EL (cell line): ENCODE measurements around the gene ACO2.
"Not testable (repeated sequence)": the region's sequence is repeated elsewhere in the genome, so short reads cannot be mapped to it uniquely, and the experiment has no call there.

Source experiments
- DNase-seq: peaks from one replicate; pipeline ENCODE4 v3.0.0-alpha.2; 2016

Gene ACO2

DNA sequence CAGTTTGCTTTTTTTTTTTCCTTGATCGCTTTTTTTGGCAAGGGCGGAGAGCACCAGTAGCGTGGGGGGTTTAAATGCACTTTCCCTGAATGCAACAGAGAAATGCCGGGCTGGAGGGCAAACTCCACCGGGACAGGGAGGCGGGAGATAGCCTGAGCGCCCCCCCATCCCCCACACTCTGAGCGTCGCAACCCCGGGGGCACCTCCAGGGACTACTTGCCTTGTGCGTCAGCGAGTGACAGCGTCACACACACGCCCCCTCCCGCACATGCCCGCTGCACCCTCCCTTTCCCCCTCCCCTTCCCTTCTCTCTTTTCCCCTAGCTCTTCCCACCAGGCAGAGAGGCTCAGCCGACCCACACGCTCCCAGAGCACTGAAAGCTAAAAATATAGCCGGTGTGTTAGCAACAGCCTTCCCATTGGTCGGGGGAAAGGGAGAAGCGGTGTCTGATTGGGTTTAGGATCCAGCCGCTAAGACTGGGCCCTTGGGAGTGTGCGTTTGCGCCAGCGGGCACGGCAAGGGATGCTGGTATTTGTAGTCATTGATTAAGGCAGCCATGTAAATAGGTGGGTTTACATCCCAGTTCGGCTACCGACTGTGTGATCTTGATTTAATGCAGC is 20.6 kb upstream of the ACO2 start:
- peak; percentile 100 for DNase-seq

DNA sequence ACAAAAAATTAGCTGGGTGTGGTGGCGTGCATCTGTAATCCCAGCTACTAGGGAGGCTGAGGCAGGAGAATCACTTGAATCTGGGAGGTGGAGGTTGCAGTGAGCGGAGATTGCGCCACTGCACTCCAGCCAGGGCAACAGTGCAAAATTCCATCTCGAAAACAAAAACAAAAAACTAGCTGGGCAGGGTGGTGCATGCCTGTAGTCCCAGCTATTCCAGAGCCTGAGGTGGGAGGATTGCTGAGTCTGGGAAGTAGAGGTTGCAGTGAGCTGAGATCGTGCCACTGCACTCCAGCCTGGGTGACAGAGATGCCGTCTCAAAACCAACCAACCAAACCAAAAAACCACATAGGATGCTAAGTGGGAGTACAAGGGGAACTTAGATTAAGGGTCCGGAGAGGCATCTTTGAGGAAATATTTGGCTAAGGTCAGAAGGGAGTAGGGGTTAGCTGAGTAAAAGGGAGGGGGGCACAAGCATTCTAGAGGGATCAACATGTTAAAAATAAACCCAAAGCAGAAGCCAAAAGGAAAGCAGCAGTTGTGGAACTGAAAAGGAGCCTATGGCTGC is 10.7 kb upstream of the ACO2 start:
- no peak for DNase-seq

DNA sequence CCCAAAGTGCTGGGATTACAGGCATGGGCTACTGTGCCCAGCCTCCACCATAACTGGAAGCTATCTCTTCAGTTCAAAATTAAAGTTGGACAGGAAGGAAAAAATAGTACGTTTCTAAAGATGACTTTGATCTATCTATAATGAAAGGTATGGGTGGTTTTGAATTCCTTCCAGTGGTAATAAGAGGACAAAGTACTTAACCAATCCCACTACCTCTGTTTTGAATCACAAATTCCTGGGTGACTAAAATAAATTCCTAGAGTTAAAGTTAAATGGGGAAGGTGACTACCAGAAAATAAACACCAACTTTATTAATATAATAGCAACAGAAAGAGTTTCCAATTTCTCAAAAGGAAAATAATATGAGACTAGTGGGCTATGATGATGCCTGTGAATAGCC is 9.5 kb upstream of the ACO2 start:
- no peak for DNase-seq

DNA sequence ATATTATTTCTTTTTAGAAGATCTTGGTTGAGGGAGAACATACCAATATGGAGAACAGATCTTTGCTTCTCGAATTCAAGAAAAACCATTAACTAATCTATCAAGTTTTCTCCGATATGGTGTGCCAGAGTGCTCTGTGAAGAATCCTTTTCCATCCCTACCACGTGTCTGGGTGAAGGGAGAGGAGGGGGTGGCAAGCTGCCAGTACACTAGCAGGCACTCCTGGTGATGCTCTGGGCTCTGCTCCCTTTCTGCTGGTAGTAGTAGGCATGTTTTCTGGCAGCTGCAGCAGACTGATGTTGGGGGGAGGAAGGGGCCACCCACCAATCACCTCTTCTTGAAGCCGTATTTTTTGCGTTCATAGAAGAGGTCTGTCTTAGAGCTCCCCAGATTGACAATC is 8.8 kb upstream of the ACO2 start:
- DNase-seq, result not testable (repeated sequence)

DNA sequence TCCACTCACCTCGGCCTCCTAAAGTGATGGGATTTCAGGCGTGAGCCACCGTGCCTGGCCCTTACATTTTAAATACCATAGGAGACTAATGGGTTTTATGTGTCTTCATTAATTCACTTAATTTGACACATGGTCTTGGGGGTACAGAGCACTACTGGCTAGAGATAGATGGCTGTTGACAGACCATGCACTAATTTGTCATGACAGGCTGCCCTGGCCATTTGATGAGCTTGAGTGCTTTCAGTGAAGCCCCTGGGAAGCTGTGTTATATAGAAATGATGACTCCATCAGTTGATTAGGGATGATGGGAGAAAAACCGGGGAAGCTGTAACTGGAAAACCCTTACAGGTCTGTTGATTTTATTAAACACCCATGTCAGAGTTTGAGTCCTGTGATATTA is 7.0 kb upstream of the ACO2 start:
- no peak for DNase-seq

DNA sequence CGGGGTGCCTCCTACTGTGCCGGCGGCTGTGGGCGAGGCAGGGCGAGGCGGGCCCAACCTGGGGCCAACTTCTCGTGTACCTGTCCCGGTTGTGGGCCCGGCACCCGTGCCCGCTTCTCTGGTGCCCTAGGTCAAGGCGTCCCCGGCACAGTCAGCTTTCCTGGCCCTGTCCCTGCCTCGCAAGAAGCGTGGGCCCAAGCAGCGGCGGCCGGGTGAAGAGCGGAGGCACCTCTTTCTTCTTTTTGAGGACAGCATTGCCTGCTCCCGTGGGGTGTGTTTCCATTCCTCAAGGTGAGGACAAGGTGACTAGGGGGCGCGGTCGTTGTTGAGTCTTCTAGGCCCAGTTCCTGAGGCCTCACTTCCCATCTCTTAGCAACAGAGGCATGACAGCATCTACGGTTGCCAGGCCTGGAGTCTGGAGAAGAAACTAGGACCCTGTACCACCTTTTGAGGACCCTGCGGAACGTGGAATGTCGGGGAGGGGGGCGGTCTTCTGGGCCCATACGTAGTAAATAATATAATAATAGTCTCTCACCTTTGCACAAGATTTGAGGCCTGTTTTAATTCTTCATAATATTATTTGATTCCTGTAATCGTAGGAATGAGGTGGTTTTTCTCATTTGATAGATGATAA is 418 bp downstream of the ACO2 start:
- no peak for DNase-seq

DNA sequence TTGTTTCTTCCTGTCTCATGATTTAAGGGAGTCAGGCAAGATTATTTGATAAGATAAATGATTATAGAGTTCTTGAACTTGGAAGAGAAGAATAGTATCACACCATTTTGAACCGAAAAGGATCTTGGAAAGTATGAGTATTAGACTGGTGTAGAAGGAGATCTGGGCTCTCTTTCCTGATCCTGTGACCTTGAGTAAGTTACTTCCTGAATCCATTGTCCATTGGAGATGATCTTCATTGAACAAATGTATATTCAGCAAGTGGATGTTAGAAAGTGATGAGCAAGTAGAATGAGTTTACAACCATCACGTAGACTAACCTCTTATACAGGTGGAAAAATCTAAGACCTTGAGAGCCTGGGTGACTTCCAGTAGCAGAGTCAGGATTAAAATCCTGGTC is 2.0 kb downstream of the ACO2 start:
- DNase-seq, result no peak

DNA sequence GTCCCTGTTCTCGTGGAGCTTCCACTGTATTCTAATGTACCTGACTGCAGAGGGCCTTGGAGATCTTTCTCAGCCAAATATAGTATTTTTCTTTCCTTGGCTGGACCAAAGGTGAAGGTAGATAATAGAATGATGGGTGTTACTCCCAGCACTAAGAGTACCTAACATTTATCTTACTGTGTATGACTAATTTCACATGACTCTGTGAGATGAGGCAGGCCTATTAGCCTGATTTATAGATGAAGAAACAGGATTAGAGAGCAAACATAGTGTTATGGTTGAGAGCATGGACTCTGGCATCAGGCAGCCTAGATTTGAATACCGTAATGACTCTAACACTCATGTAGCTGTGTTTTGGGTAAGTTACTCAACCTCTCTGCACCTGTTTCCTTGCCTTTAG is 2.7 kb downstream of the ACO2 start:
- DNase-seq, result no peak

DNA sequence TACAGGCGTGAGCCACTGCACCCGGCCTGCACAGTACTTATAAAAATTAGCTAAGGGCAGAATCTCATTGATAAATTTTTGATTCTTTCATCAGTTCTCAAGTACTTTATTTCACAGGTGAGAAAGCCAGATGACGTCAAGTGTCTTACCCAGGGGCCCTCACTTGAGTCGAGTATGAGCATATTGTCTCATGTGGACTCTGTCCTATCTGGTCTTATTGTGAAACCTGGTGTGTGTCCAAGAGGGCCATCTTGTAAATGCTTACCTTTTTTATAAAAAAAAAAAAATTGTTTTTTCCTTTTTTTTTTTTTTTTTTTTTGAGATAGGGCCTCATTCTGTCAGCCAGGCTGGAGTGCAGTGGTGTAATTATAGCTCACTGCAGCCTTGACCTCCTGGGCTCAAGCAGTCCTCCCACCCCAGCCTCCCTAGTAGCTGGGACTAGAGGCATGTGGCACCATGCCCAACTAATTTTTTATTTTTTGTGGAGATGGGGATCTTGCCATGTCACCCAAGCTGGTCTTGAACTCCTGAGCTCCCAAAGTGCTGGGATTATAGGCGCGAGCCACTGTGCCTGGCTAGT is 6.0 kb downstream of the ACO2 start:
- no peak for DNase-seq

DNA sequence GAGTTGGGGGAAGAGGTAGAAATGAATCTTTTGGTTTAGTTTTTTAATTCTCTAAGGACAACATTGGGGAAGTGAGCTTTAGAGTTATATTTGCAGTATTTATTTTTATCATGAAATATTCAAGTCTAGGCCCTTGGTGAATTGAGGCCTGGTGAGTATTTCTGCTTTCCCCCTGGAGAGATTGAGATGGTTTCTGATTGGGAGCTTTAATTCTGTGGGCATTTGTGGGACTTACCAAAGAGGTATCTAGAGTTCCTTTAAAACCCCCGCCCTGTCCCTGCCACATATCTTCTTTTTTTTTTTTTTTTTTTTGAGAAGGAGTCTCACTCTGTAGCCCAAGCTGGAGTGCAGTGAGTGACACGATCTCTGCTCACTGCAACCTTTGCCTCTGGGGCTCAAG is 9.6 kb downstream of the ACO2 start:
- DNase-seq, result no peak

DNA sequence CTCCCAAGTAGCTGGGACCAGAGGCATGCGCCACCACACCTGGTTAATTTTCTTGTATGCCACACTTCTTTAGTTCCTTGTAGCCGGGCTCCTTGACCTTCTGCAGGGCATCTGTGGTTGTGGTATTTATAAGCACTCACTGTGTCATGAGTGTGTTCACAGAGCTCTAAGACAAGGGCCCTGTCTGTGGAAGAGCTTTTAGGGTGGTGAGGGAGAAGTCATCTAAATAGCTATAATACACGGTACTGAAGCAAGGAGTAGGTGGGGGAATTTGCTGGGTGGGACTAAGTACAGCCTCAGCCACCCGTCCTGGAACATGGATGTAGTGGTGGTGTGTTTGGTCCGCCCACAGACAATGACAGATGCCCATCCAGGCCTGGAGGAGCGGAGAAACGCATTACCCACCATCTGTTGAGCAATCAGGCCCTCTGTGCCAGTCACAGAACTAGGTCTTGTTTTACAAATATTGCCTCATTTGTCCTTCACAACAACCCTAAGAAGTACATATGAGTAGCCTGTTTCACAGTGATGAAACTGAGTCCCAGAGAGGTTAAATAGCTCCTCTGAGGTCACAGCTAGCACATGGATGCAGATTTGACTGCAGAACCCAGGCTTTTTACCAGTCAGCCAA is 10.1 kb downstream of the ACO2 start:
- DNase-seq, result no peak

DNA sequence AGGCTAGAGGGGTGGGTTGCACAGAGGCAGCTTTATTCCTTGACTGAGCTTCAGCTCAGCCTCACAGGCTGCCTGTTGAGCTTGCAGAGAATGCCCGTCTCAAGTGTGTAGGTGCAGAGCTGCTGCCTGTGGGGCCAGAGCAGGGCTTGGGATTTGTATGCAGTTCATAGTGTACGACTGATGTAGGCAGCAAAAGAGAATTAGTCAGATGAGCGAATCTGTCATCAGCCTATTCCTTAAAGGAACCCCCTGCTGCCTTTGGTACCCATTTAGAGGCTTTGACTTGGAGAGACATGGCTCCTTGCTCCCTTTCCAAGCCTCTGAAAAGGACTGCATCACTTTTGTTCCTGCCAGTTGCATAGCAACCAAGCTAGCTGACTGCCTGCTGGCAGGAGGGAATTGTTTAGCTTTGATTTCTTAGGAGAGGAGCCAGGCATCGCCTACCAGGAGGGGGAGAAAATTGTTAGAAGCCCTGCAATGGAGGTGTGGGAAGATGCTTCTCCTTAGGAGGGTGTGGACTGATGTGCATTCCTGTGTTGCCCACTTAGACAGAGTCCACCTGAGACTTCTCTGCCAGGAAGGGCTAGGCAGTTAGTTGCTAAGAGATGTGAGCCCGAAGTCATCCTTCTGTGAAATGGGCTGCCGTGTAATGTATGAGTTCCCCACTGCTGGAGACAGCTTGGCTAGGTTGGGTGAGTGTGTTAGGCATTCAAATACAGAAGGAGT is 10.9 kb downstream of the ACO2 start:
- peak; percentile 31 for DNase-seq

DNA sequence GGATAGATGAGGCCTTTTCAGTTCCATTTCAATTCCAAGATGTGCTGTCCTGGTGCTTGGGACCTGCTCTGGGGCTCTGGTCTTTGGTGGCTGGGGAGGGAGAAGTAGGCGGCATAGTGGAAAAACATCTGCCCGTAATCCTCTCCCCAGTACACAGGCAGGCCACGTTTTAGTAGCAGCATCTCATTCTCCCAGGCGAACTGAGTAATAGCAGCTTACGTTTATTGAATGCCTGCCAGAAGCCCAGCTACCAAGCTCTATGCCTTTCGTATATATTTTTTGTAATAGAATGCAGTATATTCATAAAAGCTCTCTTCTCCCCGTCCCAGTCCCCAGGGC is 11.4 kb downstream of the ACO2 start:
- DNase-seq, result peak; percentile 68

DNA sequence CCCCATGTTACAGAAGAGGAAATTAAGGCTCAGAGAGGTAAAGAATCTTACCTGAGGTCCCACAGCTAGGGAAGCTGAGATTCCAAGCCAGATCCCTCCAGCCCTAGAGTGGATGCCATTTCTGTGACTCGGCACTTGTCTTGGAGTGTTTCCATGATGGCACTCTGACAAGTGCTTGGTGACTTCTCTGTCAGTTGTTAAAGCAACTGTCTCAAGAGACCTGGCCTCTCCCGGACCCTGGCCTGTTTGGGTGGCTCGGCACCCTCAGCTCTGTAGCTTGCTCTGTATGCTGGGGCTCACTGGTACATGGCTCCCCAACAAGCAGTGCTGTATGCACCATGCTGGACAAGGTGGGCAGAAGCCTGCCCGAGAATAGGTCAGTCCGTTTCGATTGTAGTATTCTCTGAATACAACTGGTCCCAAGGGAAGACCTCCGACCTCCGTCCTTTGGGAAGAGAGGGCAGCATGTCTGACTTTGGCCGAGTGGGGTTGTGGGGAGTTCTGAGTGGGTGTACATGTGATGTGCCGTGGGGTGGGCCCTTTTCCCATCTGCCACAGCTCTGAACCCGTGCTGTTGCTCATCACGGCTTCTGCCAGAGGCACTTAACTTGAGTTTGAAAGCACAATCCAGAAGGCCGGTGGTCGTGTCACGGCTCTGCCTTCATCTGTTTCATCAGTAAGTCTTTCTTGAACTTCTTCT is 12.4 kb downstream of the ACO2 start:
- DNase-seq, result peak; percentile 68

DNA sequence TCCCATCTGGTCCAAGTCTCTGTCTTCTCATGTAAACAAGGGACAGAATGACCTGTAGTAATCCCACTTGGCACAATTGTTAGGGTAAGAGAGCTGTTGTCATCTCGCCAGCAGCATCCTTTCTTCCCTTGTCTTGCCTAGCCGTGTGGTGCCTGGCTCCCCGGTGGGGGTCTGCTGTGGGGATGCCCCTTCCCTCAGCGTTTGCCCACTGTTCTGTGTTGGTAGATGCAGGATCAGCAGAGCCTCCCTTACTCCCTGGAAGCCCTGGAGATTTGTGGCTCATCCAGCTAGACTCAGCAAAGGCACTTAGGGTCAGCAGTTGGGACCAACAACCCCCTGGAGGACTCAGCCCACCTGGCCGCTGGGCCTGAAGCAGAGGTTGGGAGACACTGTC is 13.0 kb downstream of the ACO2 start:
- no peak for DNase-seq

DNA sequence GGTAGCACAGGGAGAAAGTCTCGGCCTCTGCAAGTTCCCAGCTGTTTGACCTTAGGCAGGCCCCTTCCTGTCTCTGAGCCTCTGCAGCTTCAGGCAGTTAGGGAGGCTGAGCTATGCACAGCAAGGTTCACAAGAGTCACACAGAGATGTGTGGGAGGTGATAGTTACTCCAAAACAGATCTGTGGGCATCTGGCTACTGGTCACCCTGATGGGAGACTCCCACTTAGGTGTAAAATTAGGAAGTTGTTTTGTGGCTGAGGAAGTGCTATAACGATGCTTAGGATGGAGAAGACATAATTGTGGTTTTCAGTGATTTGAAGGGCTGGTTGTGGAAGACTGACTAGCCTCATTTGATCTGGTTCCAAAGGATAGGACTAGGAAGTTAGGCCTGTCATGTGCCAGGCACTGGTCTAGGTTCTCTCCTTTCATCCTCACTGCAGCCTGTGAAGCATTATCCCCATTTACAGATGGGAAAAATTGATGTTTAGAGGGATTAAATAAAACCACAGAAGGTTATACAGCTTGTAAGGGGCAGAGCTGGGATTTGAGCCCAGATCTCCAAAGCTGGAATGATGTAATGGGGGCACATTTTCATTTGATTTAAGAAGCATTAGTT is 13.5 kb downstream of the ACO2 start:
- peak; percentile 50 for DNase-seq

DNA sequence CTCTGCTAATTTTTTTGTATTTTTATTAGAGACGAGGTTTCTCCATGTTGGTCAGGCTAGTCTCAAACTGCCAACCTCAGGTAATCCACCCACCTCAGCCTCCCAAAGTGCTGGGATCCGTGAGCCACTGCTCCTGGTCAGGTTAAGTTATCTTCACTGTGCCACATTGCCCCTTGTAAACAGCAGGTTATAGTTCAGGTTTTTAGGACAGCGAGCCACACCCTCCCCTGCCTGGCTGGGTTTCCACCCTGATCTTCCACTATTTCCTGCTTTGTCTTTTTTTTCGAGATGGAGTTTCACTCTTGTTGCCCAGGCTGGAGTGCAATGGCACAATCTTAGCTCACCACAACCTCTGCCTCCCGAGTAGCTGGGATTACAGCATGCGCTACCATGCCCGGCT is 16.1 kb downstream of the ACO2 start:
- DNase-seq, result no peak

DNA sequence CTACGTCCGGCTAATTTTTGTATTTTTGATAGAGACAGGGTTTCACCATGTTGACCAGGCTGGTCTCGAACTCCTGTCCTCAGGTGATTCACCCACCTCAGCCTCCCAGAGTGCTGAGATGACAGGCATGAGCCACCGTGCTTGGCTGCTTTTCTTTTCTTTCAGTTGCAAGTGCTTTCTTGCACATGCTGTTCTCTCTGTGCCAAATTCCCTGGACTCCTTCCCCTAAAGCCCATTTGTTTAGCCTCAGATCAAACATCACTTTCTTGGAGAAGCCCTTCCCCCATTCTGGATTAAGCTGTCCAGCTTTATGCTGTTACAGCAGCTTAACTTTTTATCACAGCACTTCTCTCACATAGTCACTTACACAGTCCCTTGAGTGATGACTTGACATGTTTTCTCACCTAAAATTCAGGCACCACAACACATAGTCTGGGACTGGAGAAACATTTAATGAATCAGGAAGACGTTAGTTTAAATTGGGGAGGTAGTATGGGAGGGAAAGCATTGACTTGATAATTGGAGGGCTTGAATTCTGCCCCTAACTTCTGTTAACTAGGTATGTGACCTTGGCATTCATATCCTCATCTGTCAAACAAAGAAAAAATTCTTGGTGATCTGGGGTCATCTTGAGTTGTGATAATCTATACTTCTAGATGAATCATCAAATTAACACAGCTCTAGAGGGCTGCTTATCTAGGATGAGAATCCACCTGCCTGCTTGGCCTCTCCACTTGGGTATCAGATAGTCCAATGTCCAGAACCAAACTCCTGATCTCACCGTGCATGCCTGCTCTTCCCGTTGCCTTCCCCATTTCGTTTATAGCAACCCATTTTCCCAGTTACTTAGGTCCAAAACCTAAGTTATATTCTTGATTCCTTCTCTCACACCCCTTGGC is 18.4 kb downstream of the ACO2 start:
- no peak for DNase-seq

DNA sequence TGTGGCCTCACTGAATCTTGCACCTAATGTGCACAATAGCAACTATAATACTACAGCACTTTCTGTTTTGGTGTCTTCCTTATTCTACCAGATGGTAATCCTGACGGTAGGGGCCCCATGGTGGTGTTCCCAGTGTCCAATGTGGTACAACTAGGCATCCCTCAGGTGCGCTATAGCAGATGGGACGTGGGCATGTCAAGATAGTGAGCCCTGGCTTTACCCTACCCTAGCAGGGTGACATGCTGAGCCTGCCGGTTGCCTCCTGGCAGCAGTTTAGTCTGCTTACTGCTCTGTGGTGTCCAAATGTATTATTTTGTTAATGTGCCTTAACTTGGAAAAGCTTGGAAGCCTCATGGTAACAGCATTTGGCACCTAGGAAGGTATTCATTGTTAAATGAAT is 19.2 kb downstream of the ACO2 start:
- no peak for DNase-seq

DNA sequence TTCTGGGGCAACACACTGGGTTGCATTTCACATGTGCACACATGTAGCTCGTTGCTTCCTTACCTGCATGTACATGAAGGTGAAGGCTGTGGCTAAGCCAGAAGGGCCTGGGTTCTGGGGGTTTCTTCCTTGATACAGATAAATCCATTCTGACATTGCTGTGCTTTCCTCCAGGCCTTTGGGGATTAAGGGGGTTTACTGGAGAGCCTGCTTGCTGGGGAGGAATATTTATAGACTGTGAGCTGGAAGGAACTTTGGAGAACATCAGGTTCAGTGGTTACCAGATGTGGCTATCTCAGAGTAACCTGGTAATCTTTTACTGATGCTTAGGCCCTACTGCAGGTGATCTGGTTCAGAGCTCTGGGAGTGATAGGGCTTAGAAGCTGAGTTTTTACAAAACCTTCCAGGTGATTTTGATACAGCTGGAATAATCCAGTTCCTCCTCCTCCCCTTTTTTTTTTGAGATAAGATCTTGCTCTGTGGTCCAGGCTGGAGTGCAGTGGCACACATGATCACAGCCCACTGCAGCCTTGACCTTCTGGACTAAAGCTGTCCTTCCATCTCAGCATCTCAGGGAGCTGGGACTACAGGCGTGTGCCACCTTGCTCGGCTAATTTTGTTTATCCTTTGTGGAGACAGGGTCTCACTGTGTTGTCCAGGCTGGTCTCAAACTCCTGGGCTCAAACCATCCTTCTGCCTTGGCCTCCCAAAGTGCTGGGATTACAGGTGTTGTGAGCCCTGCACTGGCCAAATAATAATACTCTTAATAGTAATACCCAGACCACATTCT is 19.9 kb downstream of the ACO2 start:
- DNase-seq, result no peak
